ENCODE measurements around the gene UHRF1. TPM values are rescaled to one million over a fixed set of nuclear protein-coding genes. Genes with fewer than 3 reads are reported as not detected.

UHRF1 gene
- total and polyA plus RNA-seq, 3 donors from 2014 or later, result 9.3 to 11.7 (median 10.0) TPM

DNA sequence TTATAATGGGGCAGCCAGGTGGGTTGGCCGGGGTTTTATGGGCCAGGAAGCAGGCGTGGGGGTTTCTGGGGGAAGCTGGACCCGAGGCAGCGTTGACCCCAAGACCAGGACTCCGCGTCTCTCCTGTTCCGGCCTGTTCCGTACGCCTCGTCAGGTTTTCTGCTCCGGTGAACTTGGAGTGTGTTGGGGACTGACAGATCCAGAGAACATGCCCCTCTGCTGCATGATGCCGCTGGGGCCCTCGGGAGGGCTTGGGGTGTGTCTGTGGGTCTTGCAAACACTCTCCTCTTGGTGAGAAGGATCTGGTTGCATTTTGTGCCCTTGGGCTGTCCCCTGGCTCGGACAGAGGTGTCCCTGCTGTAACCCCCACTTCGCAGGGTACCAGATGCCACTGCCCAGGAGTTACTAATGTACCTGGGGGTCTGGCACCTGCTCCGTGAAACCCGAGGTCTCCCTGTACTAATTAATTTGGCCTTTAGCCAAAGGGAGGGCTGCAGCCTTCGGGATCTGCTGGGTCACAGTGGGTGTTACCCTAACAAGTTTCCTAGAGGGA is 75.2 kb downstream of the UHRF1 start:
- no peak for DNase-seq
- Histone ChIP-seq H3K27me3 (no peaks in the 10 kb centered on the region), H3K27ac (no peak overlapping the region), H3K36me3 (ENCODE audit: low read depth, missing control alignments) (no peaks in the 10 kb centered on the region), H3K4me1 (peaks cover 33% of the 10 kb centered on the region), H3K4me3 (no peak overlapping the region), H3K9me3 (no peaks in the 10 kb centered on the region)
- intact Hi-C loops (cut with DNase I; ENCODE audit: low total_unique reads), result no loop called here
- WGBS, 2 donors, result 74% methylated on average over 18 of the region's 18 CpGs
- TF ChIP-seq POLR2A (IDR thresholded peaks at IDR 0.05), result no peak
- TF ChIP-seq, protein P1, sequence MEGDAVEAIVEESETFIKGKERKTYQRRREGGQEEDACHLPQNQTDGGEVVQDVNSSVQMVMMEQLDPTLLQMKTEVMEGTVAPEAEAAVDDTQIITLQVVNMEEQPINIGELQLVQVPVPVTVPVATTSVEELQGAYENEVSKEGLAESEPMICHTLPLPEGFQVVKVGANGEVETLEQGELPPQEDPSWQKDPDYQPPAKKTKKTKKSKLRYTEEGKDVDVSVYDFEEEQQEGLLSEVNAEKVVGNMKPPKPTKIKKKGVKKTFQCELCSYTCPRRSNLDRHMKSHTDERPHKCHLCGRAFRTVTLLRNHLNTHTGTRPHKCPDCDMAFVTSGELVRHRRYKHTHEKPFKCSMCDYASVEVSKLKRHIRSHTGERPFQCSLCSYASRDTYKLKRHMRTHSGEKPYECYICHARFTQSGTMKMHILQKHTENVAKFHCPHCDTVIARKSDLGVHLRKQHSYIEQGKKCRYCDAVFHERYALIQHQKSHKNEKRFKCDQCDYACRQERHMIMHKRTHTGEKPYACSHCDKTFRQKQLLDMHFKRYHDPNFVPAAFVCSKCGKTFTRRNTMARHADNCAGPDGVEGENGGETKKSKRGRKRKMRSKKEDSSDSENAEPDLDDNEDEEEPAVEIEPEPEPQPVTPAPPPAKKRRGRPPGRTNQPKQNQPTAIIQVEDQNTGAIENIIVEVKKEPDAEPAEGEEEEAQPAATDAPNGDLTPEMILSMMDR (IDR thresholded peaks at IDR 0.05), result no peak

DNA sequence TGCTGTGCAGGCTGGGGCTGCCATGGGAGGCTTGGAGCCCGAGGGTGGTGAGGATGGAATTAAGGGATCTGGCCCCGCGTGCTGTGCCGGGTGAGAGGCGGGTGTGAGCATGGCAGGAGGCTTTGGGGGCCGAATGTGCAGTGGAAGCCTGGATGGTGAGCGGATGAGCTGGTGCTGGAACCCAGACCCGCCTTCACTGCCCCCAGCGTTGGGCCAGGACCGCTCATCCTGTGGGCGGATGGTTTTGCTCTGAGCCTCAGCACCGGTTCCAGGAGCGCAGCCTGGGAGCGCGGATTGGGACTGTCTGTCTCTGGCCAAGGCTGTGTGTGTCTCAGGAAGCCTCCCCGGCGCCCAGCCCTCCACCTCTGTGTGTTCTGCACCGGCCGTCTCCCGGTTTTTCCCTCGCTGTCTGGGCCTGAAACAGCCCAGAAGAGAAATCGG is 76.3 kb downstream of the UHRF1 start:
- no peak for DNase-seq
- H3K4me1 ChIP-seq, result peaks cover 33% of the 10 kb centered on the region
- H3K27ac ChIP-seq, result peak overlapping the region in 1 of 2 donors; percentile 50
- 74 to 77% methylated on average over 11 to 22 of the region's 22 CpGs for WGBS, 2 donors
- no peak overlapping the region for H3K4me3 ChIP-seq
- no peaks in the 10 kb centered on the region for H3K36me3 ChIP-seq (ENCODE audit: low read depth, missing control alignments)
- intact Hi-C loops (cut with DNase I; ENCODE audit: low total_unique reads), result no loop called here
- H3K9me3 ChIP-seq, result no peaks in the 10 kb centered on the region
- TF ChIP-seq, protein P1 (IDR thresholded peaks at IDR 0.05), result no peak
- TF ChIP-seq POLR2A (IDR thresholded peaks at IDR 0.05), result no peak
- no peaks in the 10 kb centered on the region for H3K27me3 ChIP-seq

DNA sequence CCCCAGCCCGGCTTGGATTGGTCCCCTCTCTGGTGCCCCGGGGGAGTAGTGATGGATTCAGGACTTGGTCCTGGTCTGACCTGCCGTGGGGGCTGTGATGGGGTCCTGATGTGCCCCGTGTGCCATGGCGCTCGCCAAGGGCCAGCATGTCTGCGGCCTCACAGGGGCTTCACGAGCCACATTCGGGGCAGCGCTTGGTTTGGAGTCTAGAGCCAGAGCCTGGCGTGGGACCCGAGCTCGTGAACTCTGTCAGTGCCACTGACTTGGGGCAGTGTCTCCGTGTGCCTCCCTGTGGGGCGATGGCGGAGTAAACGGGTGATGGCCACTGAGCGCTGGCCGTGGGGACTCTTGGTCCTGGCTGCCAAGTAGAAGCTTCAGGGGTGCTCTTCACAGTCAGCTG is 76.8 kb downstream of the UHRF1 start:
- no peak for DNase-seq
- 91% methylated on average over 18 of the region's 19 CpGs; no CpG with 5 or more reads in 1 of the 2 donors for WGBS, 2 donors
- Histone ChIP-seq H3K4me3 (no peak overlapping the region), H3K9me3 (no peaks in the 10 kb centered on the region), H3K27ac (no peak overlapping the region), H3K36me3 (ENCODE audit: low read depth, missing control alignments) (no peaks in the 10 kb centered on the region), H3K4me1 (peaks cover 33% of the 10 kb centered on the region), H3K27me3 (no peaks in the 10 kb centered on the region)
- TF ChIP-seq POLR2A (IDR thresholded peaks at IDR 0.05), result no peak
- TF ChIP-seq, protein P1 (IDR thresholded peaks at IDR 0.05), result no peak
- intact Hi-C loops (cut with DNase I; ENCODE audit: low total_unique reads), result no loop called here

DNA sequence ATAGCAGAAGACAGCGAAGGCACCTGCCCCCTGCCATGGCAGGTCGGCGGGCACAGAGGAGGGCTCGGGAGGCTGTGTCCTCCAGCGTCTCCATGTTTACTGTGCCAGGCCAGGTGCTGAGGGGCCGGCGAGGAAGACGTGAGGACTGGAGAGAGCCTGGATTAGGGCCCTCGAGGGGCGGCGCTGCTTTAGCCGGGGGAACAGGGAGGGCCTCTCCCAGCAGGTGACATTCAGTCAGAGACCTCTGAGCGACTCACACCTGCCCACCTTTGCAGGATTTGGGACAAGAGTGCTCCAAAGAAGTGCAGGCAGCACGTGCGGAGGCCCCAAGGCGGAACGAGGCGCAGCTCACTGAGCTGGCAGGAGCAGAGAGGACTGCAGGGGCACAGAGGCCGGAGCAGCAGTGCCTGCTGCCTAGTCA is 77.2 kb downstream of the UHRF1 start:
- intact Hi-C loops (cut with DNase I; ENCODE audit: low total_unique reads), result no loop called here
- peaks cover 33% of the 10 kb centered on the region for H3K4me1 ChIP-seq

More for the DNA sequence above, 77.2 kb downstream of the UHRF1 start:
- H3K27me3 ChIP-seq, result no peaks in the 10 kb centered on the region
- no peaks in the 10 kb centered on the region for H3K9me3 ChIP-seq
- 85 to 87% methylated on average over 14 to 19 of the region's 19 CpGs for WGBS, 2 donors
- H3K36me3 ChIP-seq (ENCODE audit: low read depth, missing control alignments), result no peaks in the 10 kb centered on the region
- H3K27ac ChIP-seq, result no peak overlapping the region
- DNase-seq, result no peak
- no peak overlapping the region for H3K4me3 ChIP-seq
- TF ChIP-seq, protein P1 (IDR thresholded peaks at IDR 0.05), result no peak
- TF ChIP-seq POLR2A (IDR thresholded peaks at IDR 0.05), result no peak
